ENCODE data around the gene SLC44A3.

DNA sequence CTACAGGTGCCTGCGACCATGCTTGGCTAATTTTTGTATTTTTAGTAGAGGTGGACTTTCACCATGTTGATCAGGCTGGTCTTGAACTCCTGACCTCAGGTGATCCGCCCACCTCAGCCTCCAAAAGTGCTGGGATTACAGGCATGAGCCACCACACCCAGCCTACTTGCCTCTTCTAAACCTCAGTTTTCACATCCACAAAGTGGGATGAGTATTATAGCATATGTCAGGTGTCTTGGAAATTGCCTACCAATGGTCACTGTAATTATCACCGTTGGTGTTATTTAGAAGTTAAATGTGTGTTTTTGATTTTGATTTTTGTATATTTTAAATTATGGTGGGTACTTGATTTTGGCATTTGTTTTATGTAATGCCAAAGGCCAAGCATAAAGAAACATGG is 36.7 kb downstream of the SLC44A3 start:
- TF ChIP-seq, protein P1, sequence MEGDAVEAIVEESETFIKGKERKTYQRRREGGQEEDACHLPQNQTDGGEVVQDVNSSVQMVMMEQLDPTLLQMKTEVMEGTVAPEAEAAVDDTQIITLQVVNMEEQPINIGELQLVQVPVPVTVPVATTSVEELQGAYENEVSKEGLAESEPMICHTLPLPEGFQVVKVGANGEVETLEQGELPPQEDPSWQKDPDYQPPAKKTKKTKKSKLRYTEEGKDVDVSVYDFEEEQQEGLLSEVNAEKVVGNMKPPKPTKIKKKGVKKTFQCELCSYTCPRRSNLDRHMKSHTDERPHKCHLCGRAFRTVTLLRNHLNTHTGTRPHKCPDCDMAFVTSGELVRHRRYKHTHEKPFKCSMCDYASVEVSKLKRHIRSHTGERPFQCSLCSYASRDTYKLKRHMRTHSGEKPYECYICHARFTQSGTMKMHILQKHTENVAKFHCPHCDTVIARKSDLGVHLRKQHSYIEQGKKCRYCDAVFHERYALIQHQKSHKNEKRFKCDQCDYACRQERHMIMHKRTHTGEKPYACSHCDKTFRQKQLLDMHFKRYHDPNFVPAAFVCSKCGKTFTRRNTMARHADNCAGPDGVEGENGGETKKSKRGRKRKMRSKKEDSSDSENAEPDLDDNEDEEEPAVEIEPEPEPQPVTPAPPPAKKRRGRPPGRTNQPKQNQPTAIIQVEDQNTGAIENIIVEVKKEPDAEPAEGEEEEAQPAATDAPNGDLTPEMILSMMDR (conservative IDR thresholded peaks at IDR 0.05; ENCODE audit: low read depth, low read length), result no peak
- TF ChIP-seq RCOR1 (IDR thresholded peaks at IDR 0.05; ENCODE audit: insufficient replicate concordance, low read length) (no peak), POLR2A (IDR thresholded peaks at IDR 0.05; ENCODE audit: low read depth, low read length) (no peak)

All from IMR-90 (cell line).